Measurements from ENCODE around the gene TMEM184C.
A peak's percentile ranks its signal among the peaks of the same experiment; 100 is the strongest.

The TMEM184C gene

GRCh38 chr4:147683717-147684700 lies 66.8 kb downstream of the TMEM184C start, which contains the start of gene PRMT9:
PRMT9 (minus strand) TSS chr4:147684163; CDS start chr4:147683987, 176 bp downstream.
- Histone ChIP-seq H3K9ac (ENCODE audit: low read length in 2 of 2) (peak within 1 kb of the TSS; percentile 56 to 96), H3K27ac (ENCODE audit: low read length) (peak within 1 kb of the TSS; percentile 87), H3K4me3 (ENCODE audit: low read length in 2 of 2) (peak within 1 kb of the TSS; percentile 79 to 94), H3K36me3 (ENCODE audit: control insufficient read depth in 2 of 2, insufficient read depth in 2 of 2, low read length in 2 of 2) (peaks cover 0 to 1% of the 10 kb centered on the region in 2 donors), H3K9me3 (ENCODE audit: control insufficient read depth in 2 of 2, low read length in 2 of 2) (no peaks in the 10 kb centered on the region), H3K27me3 (ENCODE audit: control insufficient read depth in 1 of 2, insufficient read depth in 2 of 2, low read length in 2 of 2) (no peaks in the 10 kb centered on the region), H3K4me1 (ENCODE audit: control insufficient read depth, insufficient read depth, low read length) (peaks cover 7% of the 10 kb centered on the region)

DNA sequence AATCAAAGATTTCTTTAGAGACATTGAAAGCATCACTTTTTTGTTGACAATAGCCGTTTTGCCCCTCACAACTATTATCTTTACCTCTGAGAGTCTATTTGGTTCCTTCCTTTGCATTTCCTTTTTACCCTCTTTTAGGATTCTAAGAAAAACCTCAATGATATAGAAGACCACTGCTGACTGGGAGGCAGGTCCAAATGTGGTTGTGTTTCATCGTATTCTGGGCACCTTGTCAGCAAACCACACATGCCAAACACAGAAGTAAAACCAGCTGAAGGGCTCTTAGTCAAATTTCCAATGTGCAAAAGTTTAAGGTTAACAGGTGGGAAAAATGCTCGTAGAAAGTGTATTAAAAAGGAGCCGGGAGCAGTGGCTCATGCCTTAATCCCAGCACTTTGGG lies 71.9 kb downstream of the TMEM184C start:
- no peaks in the 10 kb centered on the region for H3K36me3 ChIP-seq (ENCODE audit: control insufficient read depth in 2 of 2, insufficient read depth in 2 of 2, low read length in 2 of 2)
- H3K27me3 ChIP-seq (ENCODE audit: control insufficient read depth in 1 of 2, insufficient read depth in 2 of 2, low read length in 2 of 2) = no peaks in the 10 kb centered on the region
- peaks cover 3% of the 10 kb centered on the region for H3K4me1 ChIP-seq (ENCODE audit: control insufficient read depth, insufficient read depth, low read length)
- H3K9me3 ChIP-seq (ENCODE audit: control insufficient read depth in 2 of 2, low read length in 2 of 2) = no peaks in the 10 kb centered on the region
- H3K27ac ChIP-seq (ENCODE audit: low read length) = no peak overlapping the region
- no peak overlapping the region for H3K4me3 ChIP-seq (ENCODE audit: low read length in 2 of 2)
- no peak overlapping the region for H3K9ac ChIP-seq (ENCODE audit: low read length in 2 of 2)

- H3K4me3 ChIP-seq (ENCODE audit: low read length in 2 of 2) = no peak overlapping the region
- no peaks in the 10 kb centered on the region for H3K27me3 ChIP-seq (ENCODE audit: control insufficient read depth in 1 of 2, insufficient read depth in 2 of 2, low read length in 2 of 2)
- no peaks in the 10 kb centered on the region for H3K4me1 ChIP-seq (ENCODE audit: control insufficient read depth, insufficient read depth, low read length)
- H3K36me3 ChIP-seq (ENCODE audit: control insufficient read depth in 2 of 2, insufficient read depth in 2 of 2, low read length in 2 of 2) = no peaks in the 10 kb centered on the region
- no peak overlapping the region for H3K27ac ChIP-seq (ENCODE audit: low read length)
- no peaks in the 10 kb centered on the region for H3K9me3 ChIP-seq (ENCODE audit: control insufficient read depth in 2 of 2, low read length in 2 of 2)
- H3K9ac ChIP-seq (ENCODE audit: low read length in 2 of 2) = no peak overlapping the region
These were observed 74.6 kb downstream of the TMEM184C start for GRCh38 chr4:147691820-147692219.

DNA sequence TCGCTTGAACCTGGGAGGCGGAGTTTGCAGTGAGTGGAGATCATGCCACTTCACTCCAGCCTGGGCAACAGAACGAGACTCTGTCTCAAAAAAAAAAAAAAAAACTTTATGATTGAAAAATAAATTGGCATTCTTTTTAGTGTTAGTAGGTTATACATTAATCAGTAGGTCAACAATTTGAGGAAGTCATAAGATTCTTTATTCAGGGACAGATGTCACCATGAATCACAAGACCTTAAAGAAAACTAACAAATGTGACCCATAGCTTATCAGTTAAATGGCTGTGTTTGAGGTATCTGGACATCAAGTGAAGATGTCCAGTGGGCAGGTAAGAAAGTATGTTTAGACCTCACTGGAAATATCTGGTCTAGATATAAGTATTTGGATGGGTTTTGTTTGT lies 76.0 kb downstream of the TMEM184C start:
- H3K9ac ChIP-seq (ENCODE audit: low read length in 2 of 2) = no peak overlapping the region
- H3K36me3 ChIP-seq (ENCODE audit: control insufficient read depth in 2 of 2, insufficient read depth in 2 of 2, low read length in 2 of 2) = no peaks in the 10 kb centered on the region
- no peaks in the 10 kb centered on the region for H3K4me1 ChIP-seq (ENCODE audit: control insufficient read depth, insufficient read depth, low read length)
- H3K27me3 ChIP-seq (ENCODE audit: control insufficient read depth in 1 of 2, insufficient read depth in 2 of 2, low read length in 2 of 2) = no peaks in the 10 kb centered on the region
- no peak overlapping the region for H3K27ac ChIP-seq (ENCODE audit: low read length)
- H3K9me3 ChIP-seq (ENCODE audit: control insufficient read depth in 2 of 2, low read length in 2 of 2) = no peaks in the 10 kb centered on the region
- no peak overlapping the region for H3K4me3 ChIP-seq (ENCODE audit: low read length in 2 of 2)

DNA sequence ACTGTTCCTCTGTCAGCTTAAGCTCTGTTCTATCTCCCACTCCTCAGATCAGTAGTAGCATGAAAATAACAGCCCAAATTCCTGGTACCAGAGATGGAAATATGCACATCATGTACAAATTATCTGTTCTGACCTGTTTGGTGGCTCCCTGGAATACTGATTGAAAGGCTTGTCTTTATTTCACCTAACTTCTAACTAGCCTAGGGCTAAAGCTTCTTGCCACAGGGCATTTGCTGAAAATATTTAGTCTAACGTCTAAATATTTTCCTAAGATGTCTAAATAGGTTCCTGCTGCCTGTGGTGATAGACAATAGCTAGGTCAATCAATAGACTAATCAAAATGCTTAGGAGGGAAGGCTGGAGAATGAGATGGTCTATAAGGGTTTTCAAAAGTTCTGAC lies 79.7 kb downstream of the TMEM184C start:
- no peak overlapping the region for H3K9ac ChIP-seq (ENCODE audit: low read length in 2 of 2)
- no peaks in the 10 kb centered on the region for H3K4me1 ChIP-seq (ENCODE audit: control insufficient read depth, insufficient read depth, low read length)
- no peaks in the 10 kb centered on the region for H3K27me3 ChIP-seq (ENCODE audit: control insufficient read depth in 1 of 2, insufficient read depth in 2 of 2, low read length in 2 of 2)
- no peak overlapping the region for H3K4me3 ChIP-seq (ENCODE audit: low read length in 2 of 2)
- no peak overlapping the region for H3K27ac ChIP-seq (ENCODE audit: low read length)
- H3K9me3 ChIP-seq (ENCODE audit: control insufficient read depth in 2 of 2, low read length in 2 of 2) = peaks cover 3% of the 10 kb centered on the region in 2 donors
- H3K36me3 ChIP-seq (ENCODE audit: control insufficient read depth in 2 of 2, insufficient read depth in 2 of 2, low read length in 2 of 2) = no peaks in the 10 kb centered on the region

DNA sequence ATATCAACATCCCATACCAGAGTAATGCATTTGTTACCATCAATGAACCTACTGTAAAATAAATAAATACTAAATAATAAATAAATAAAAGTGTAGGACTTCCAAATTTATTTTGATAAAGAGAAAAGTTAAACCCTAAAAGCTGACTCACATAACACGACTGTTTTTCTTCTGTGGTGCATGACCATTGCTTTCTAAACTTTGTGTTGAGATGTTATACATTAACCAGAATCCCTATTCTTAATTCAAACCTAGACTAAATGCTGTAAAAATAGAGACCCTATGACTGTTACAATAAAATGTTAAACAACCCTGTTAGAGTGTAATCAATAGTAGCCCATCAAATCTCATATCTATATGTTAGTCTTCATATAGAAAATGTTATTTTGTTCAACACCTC lies 87.6 kb downstream of the TMEM184C start:
- Histone ChIP-seq H3K9ac (ENCODE audit: low read length in 2 of 2) (no peak overlapping the region), H3K27ac (ENCODE audit: low read length) (no peak overlapping the region), H3K9me3 (ENCODE audit: control insufficient read depth in 2 of 2, low read length in 2 of 2) (peaks cover 3% of the 10 kb centered on the region in 2 donors), H3K36me3 (ENCODE audit: control insufficient read depth in 2 of 2, insufficient read depth in 2 of 2, low read length in 2 of 2) (no peaks in the 10 kb centered on the region), H3K4me3 (ENCODE audit: low read length in 2 of 2) (no peak overlapping the region), H3K27me3 (ENCODE audit: control insufficient read depth in 1 of 2, insufficient read depth in 2 of 2, low read length in 2 of 2) (no peaks in the 10 kb centered on the region), H3K4me1 (ENCODE audit: control insufficient read depth, insufficient read depth, low read length) (no peaks in the 10 kb centered on the region)

- no peaks in the 10 kb centered on the region for H3K36me3 ChIP-seq (ENCODE audit: control insufficient read depth in 2 of 2, insufficient read depth in 2 of 2, low read length in 2 of 2)
- H3K9ac ChIP-seq (ENCODE audit: low read length in 2 of 2) = peak overlapping the region in 1 of 2 donors; percentile 17
- H3K4me1 ChIP-seq (ENCODE audit: control insufficient read depth, insufficient read depth, low read length) = no peaks in the 10 kb centered on the region
- no peak overlapping the region for H3K4me3 ChIP-seq (ENCODE audit: low read length in 2 of 2)
- no peaks in the 10 kb centered on the region for H3K27me3 ChIP-seq (ENCODE audit: control insufficient read depth in 1 of 2, insufficient read depth in 2 of 2, low read length in 2 of 2)
- H3K27ac ChIP-seq (ENCODE audit: low read length) = no peak overlapping the region
- no peaks in the 10 kb centered on the region for H3K9me3 ChIP-seq (ENCODE audit: control insufficient read depth in 2 of 2, low read length in 2 of 2)
These were observed 90.9 kb downstream of the TMEM184C start for GRCh38 chr4:147707892-147708672.

DNA sequence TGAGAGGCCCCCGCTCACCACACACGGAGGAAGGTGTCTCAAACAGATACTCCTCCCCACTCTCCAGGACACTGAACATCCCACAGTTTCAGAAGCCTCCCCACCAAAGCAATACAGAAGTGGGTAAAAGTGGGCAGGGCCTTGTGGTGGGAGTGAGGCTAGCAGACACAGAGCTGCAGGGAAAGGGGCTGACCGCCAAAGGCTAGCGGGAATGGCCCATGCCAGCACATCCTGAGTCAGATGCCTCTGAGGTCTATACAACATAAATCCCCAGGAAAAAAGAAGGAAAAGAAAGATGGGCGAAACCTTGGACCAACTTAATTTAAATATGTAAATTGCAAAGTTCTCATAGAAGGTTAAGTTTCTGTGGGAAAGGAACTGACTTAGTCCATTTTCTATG lies 92.8 kb downstream of the TMEM184C start:
- no peak overlapping the region for H3K27ac ChIP-seq (ENCODE audit: low read length)
- no peak overlapping the region for H3K4me3 ChIP-seq (ENCODE audit: low read length in 2 of 2)
- no peaks in the 10 kb centered on the region for H3K27me3 ChIP-seq (ENCODE audit: control insufficient read depth in 1 of 2, insufficient read depth in 2 of 2, low read length in 2 of 2)
- H3K9me3 ChIP-seq (ENCODE audit: control insufficient read depth in 2 of 2, low read length in 2 of 2) = no peaks in the 10 kb centered on the region
- no peaks in the 10 kb centered on the region for H3K4me1 ChIP-seq (ENCODE audit: control insufficient read depth, insufficient read depth, low read length)
- no peak overlapping the region for H3K9ac ChIP-seq (ENCODE audit: low read length in 2 of 2)
- no peaks in the 10 kb centered on the region for H3K36me3 ChIP-seq (ENCODE audit: control insufficient read depth in 2 of 2, insufficient read depth in 2 of 2, low read length in 2 of 2)

DNA sequence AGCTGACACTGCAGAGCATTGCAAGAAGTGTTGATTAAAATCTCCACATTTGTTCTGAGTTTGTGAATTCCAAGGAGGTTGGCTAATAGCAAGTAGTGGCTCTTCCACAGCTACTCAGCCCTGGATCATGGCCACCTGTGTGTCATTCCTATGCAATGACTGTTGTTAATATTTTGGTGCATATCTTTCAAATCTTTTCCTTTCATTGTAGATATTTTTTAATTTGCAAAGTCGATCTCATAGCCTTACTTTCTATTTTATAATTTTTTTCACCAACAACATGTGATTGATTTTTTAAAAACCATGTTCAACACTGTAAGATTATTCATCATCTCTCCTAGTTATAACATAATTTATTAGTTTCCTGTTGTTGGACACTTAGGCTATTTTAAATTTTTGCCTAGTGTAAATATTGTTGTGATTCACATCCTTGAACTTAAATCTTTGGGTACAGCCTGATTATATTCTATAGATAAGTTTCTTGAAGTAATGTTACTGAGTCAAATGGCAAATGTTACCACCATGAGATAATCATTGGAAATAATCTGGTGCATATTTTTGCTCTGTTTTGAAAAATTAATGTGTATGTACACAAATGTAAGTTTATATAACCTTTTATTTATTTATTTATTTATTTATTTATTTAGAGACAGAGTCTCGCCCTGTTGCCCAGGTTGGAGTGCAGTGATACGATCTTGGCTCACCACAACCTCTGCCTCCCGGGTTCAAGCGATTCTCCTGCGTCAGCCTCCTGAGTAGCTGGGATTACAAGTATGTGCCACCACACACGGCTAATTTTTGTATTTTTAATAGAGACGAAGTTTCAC lies 97.6 kb downstream of the TMEM184C start:
- Histone ChIP-seq H3K4me1 (ENCODE audit: control insufficient read depth, insufficient read depth, low read length) (no peaks in the 10 kb centered on the region), H3K4me3 (ENCODE audit: low read length in 2 of 2) (no peak overlapping the region)

DNA sequence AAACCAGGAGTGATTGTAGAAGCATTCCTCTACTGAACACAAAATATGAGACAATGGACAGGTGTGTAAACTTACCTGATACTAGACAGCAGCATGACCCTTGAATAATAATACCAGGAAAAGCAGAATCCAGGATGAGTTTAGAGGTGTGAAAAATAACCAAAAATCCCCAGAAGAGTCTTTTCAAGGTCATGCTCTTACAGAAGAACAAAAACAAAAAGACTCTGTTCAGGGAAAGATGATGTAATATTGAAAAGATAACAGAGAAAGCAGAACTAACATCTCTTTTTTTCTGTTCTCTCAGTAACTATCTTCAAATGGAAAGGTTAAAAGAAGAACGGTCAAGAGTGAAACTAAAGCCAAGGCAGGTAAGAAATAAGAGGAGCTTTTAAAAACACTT lies 100.7 kb downstream of the TMEM184C start:
- no peak overlapping the region for H3K9ac ChIP-seq (ENCODE audit: low read length in 2 of 2)
- no peaks in the 10 kb centered on the region for H3K4me1 ChIP-seq (ENCODE audit: control insufficient read depth, insufficient read depth, low read length)
- H3K36me3 ChIP-seq (ENCODE audit: control insufficient read depth in 2 of 2, insufficient read depth in 2 of 2, low read length in 2 of 2) = no peaks in the 10 kb centered on the region
- H3K27me3 ChIP-seq (ENCODE audit: control insufficient read depth in 1 of 2, insufficient read depth in 2 of 2, low read length in 2 of 2) = no peaks in the 10 kb centered on the region
- no peak overlapping the region for H3K27ac ChIP-seq (ENCODE audit: low read length)
- no peak overlapping the region for H3K4me3 ChIP-seq (ENCODE audit: low read length in 2 of 2)
- H3K9me3 ChIP-seq (ENCODE audit: control insufficient read depth in 2 of 2, low read length in 2 of 2) = no peaks in the 10 kb centered on the region

More for the DNA sequence above, 97.6 kb downstream of the TMEM184C start:
- Histone ChIP-seq H3K9ac (ENCODE audit: low read length in 2 of 2) (no peak overlapping the region), H3K9me3 (ENCODE audit: control insufficient read depth in 2 of 2, low read length in 2 of 2) (no peaks in the 10 kb centered on the region), H3K36me3 (ENCODE audit: control insufficient read depth in 2 of 2, insufficient read depth in 2 of 2, low read length in 2 of 2) (no peaks in the 10 kb centered on the region), H3K27me3 (ENCODE audit: control insufficient read depth in 1 of 2, insufficient read depth in 2 of 2, low read length in 2 of 2) (no peaks in the 10 kb centered on the region), H3K27ac (ENCODE audit: low read length) (no peak overlapping the region)

Data from stomach smooth muscle (tissue), 2 donors.